NT2/D1 (cell line): ENCODE data around the gene GMDS.

ENCODE experiments used
- SUZ12 ChIP-seq: IDR thresholded peaks from 2 replicates; pipeline ENCODE4 v1.6.1; 2011; ENCODE audit not compliant: insufficient read length, insufficient read depth; ENCODE audit errors: extremely low read depth
- YY1 ChIP-seq: IDR thresholded peaks from 2 replicates; pipeline ENCODE4 v1.6.1; 2011; ENCODE audit not compliant: insufficient read length, insufficient read depth
- ZNF274 ChIP-seq: IDR thresholded peaks from 2 replicates; pipeline ENCODE4 v1.6.1; 2011; ENCODE audit warnings: mild to moderate bottlenecking, low read depth, low read length

- TF ChIP-seq ZNF274 (no peak), SUZ12 (no peak), YY1 (no peak)
Measured at GRCh38 chr6:2228392-2228791, 17.0 kb downstream of the GMDS start.
